ENCODE results near the gene TBC1D8.

TBC1D8 gene

GRCh38 chr2:101153077-101153707 lies 2.0 kb upstream of the TBC1D8 start:
- no peak overlapping the region for H3K4me3 ChIP-seq (ENCODE audit: control insufficient read depth, low read depth, low read length)
- DNase-seq (ENCODE audit: low read depth): no peak
- TF ChIP-seq CTCF (IDR thresholded peaks at IDR 0.05; ENCODE audit: control insufficient read depth, insufficient read depth, low read depth, low read length, missing control alignments): no peak

GRCh38 chr2:101152272-101153076 lies 1.3 kb upstream of the TBC1D8 start:
- DNase-seq (ENCODE audit: low read depth): no peak
- H3K4me3 ChIP-seq (ENCODE audit: control insufficient read depth, low read depth, low read length): peak overlapping the region; percentile 58
- TF ChIP-seq CTCF (IDR thresholded peaks at IDR 0.05; ENCODE audit: control insufficient read depth, insufficient read depth, low read depth, low read length, missing control alignments): peak; percentile 66

- TF ChIP-seq CTCF (IDR thresholded peaks at IDR 0.05; ENCODE audit: control insufficient read depth, insufficient read depth, low read depth, low read length, missing control alignments): no peak
- no peak for DNase-seq (ENCODE audit: low read depth)
- peak overlapping the region; percentile 58 for H3K4me3 ChIP-seq (ENCODE audit: control insufficient read depth, low read depth, low read length)
Observed at GRCh38 chr2:101151859-101152271, 683 bp upstream of the TBC1D8 start.

- TF ChIP-seq CTCF (IDR thresholded peaks at IDR 0.05; ENCODE audit: control insufficient read depth, insufficient read depth, low read depth, low read length, missing control alignments): no peak
- DNase-seq (ENCODE audit: low read depth): no peak
Observed at GRCh38 chr2:101150306-101151145, 656 bp downstream of the TBC1D8 start.

GRCh38 chr2:101149241-101150192 lies 1.7 kb downstream of the TBC1D8 start:
- TF ChIP-seq CTCF (IDR thresholded peaks at IDR 0.05; ENCODE audit: control insufficient read depth, insufficient read depth, low read depth, low read length, missing control alignments): no peak
- DNase-seq (ENCODE audit: low read depth): no peak
- no peak overlapping the region; the same call in 1 of the 2 replicates for H3K4me3 ChIP-seq (ENCODE audit: control insufficient read depth, low read depth, low read length)

More at GRCh38 chr2:101150306-101151145, 656 bp downstream of the TBC1D8 start:
- H3K4me3 ChIP-seq (ENCODE audit: control insufficient read depth, low read depth, low read length): peak overlapping the region; percentile 65
